Hematopoietic multipotent progenitor cell treated with erythropoietin and hydrocortisone succinate and interleukin-3 and kit ligand, for 15 days (in vitro differentiated cells): ENCODE results near the gene CD164.
"Not testable (repeated sequence)": the region's sequence is repeated elsewhere in the genome, so short reads cannot be mapped to it uniquely, and the experiment has no call there.

Experiments used
- DNase-seq: peaks from one replicate; pipeline ENCODE4 v3.0.0-alpha.2; 2015; ENCODE audit warnings: low spot score

CD164 gene

GRCh38 chr6:109342911-109343310, 39.4 kb downstream of the CD164 start:
- no peak for DNase-seq

DNA sequence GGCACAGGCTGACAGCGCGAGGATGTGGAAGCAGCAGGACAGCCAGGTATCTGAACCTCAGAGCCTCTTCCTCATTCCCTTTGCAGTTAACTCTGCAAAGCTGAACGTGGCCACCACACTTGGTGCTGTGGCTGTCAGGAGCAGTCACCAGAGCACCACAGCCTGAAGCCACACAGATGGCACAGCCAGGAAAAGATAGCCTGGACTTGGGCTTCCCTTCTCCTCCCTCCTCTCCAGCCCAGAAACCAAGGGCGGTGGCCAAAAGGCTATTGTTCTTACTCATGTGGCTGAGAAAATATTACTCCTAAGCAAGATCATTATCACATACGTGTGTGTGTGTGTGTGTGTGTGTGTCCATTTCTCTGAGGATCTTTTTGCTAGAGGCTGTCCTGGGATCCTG, 39.8 kb downstream of the CD164 start:
- DNase-seq, result peak; percentile 22

- DNase-seq, result no peak
Observed at GRCh38 chr6:109340811-109341210, 41.5 kb downstream of the CD164 start.

DNA sequence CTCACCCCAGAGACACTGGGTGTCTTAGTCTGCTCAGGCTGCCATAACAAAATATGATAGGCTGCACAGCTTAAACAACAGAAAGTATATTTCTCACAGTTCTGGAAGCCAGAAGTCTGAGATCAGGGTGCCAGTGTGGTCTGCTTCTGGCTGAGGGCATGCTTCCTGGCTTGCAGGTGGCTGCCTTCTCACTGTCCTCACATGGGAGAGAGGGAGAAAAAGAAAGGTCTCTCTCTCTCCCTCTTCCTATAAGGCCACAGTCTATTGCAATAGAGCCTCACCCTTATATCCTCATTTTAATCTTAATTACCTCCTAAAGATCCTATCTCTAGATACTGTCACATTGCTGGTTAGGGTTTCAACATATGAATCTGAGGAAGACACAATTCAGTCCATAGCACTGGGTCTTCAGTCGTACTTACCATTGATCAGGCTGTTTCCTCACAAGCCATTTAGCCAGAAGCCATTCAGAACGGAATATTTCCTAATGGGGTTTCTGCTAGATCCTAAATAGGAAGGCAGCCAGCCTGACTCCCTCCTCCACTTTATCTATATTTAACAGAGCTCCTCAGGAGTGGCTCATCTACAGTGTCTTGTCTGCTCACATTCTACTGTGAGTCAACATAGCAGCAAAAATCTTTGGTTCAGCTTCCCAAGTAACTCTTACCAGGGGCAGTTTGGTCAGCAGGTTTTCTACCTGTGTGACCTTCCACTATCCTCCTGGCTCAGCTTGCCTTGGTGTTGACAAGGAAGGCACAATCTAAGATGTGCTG, 42.2 kb downstream of the CD164 start:
- DNase-seq, result peak; percentile 83

GRCh38 chr6:109336221-109336961, 45.9 kb downstream of the CD164 start:
- DNase-seq, result no peak

DNA sequence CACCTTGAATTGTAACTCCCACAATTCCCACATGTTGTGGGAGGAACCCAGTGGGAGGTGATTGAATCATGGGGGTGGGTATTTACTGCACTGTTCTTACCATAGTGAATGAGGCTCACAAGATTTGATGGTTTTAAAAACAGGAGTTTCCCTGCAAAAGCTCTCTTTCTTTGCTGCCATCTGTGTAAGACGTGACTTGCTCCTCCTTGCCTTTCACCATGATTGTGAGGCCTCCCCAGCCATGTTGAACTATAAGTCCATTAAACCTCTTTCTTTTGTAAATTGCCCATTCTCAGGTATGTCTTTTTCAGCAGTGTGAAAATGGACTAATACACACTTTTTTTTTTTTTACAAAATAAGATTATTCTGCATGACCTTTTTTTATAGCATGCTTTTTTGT, 48.4 kb downstream of the CD164 start:
- DNase-seq, result not testable (repeated sequence)

DNA sequence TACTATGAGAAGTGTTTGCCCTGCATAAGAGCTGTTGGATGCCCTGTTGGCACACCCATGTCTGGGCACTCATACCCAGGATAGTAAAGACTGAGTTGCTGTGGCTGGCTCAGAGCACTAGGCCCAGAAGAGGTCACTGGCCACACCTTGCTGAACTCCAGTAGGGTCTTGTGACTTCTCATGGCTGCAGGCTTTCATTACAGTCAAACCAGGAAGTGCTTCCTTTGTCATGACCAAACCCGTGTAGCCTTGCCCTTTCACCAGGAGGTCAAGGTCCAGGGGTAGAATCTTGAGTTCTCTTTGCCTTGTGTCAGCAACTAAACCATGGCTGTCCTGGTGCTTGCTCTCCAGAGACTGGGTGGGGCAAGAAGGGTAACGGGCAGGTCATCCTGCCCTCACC, 49.5 kb downstream of the CD164 start:
- DNase-seq, result no peak

- no peak for DNase-seq
Observed at GRCh38 chr6:109331081-109331480, 51.2 kb downstream of the CD164 start.

DNA sequence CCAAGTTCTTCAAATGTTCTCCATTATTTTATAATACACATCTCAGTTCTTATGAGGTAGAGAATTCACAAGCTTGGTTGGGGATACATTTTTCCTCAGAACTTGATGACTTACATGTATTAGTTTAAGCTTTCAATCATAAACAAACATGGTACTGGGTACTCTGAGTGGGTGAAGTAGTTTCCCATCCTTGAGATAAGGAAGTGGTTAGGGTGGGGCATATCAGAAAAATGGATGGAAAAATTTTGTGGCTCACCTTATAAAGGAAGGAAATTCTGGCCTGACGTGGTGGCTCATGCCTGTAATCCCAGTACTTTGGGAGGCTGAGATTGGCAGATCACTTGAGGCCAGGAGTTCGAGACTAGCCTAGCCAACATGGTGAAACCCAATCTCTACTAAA, 52.0 kb downstream of the CD164 start:
- no peak for DNase-seq

GRCh38 chr6:109328629-109329028, 53.6 kb downstream of the CD164 start:
- DNase-seq, result no peak

- no peak for DNase-seq
Observed at GRCh38 chr6:109327959-109328358, 54.3 kb downstream of the CD164 start.

GRCh38 chr6:109327491-109327890, 54.8 kb downstream of the CD164 start:
- DNase-seq, result no peak

DNA sequence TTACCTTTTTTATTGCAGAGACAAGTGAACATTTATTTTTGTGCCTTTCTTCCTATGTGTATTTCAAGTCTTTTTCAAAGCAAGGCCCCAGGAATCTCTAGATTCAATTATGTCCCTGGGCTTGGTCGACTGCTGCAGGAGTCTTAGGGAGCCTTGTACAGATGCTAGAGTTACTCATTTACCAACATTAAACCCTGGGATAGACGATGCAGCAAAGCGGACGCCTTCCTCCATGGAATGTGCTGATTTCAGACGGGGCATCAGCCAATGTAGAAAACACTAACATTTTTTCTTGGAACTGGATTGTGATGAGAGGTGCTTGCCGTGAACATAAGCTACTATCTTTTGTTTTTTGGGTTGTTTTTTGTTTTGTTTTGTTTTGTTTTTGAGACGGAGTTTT, 55.9 kb downstream of the CD164 start:
- DNase-seq, result no peak

GRCh38 chr6:109325400-109325801, 56.9 kb downstream of the CD164 start:
- no peak for DNase-seq

- DNase-seq, result no peak
Observed at GRCh38 chr6:109323241-109323640, 59.0 kb downstream of the CD164 start.

DNA sequence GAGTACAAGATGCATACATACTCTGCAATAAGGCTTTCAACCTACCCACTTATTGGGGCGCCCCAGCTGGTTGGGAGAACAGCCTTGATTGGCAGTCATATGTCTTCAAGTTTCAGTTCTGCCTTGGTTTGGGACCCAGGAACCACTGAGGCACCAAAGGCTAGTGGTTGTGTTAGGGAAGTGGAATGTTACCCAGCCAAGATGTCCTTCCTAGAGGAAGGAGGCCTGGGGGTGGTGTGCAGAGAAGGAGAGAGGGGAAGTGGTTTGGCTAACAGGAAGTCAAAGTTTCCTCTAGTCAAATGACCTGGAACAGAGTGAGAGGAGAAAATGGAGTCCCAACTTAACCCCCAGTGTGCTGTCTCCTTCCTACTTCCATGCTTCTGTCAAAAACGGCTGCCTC, 59.4 kb downstream of the CD164 start:
- DNase-seq, result no peak

DNA sequence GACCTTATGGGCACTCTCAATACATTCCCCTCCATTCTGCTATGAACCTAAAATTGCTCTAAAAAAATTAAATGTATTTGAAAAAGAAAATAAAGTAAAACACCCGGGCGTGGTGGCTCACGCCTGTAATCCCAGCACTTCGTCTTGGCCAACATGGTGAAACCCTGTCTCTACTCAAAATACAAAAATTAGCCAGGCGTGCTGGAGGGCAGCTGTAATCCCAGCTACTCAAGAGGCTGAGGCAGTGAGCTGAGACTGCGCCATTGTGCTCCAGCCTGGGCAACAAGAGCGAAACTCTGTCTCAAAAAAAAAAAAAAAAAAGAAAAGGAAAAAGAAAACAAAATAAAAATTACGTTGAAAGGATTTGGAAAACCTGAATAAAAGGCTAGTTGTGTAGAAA, 60.5 kb downstream of the CD164 start:
- DNase-seq, result no peak

DNA sequence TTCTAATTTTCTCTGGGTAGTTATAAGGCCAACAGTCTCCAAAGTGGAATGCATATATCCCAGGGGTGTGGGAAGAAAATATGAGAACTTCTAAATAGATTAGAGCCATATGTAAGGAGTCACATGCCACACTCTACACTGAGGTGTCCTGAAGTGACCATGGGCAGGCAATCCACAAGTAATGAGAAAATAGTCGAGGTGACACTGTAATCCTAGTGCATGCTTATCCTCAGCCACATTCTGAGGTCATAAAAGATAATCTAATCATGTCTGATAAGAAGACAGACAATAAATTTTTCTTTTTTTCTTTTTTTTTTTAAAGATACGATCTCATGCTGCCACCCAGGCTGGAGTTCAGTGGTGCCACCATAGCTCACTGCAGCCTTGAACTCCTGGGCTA, 62.2 kb downstream of the CD164 start:
- DNase-seq, result no peak

GRCh38 chr6:109318328-109318876, 63.9 kb downstream of the CD164 start:
- DNase-seq, result no peak

- no peak for DNase-seq
Observed at GRCh38 chr6:109316909-109317308, 65.4 kb downstream of the CD164 start.
